GM13976 (cell line): ENCODE data around the gene EXOSC5.

ENCODE experiments used
- DNase-seq: peaks from one replicate; pipeline ENCODE4 v3.0.0; 2012; ENCODE audit warnings: low spot score
- CTCF ChIP-seq: IDR thresholded peaks from 2 replicates; pipeline ENCODE4 v1.5.1; 2012; ENCODE audit warnings: borderline replicate concordance, mild to moderate bottlenecking; ENCODE audit not compliant: insufficient read depth; ENCODE audit errors: extremely low read depth, missing control alignments, control extremely low read depth
- in situ Hi-C: fragments of 300-500 bp; cut with MboI; formaldehyde crosslinking; loops from one replicate; pipeline ENCODE4 v1.12.0; 2022; ENCODE audit warnings: low sequenced_read_pairs, mixed read lengths, inconsistent platforms; ENCODE audit not compliant: unreplicated experiment

EXOSC5 gene

GRCh38 chr19:41426116-41426841, 29.1 kb upstream of the EXOSC5 start:
- no peak for TF ChIP-seq CTCF
- DNase-seq, result no peak
- in situ Hi-C loops, result no loop called here

GRCh38 chr19:41425174-41426115, 28.3 kb upstream of the EXOSC5 start:
- TF ChIP-seq CTCF, result no peak
- no peak for DNase-seq
- in situ Hi-C loops, result no loop called here

GRCh38 chr19:41424335-41425173, 27.4 kb upstream of the EXOSC5 start:
- in situ Hi-C loops, result no loop called here

GRCh38 chr19:41422955-41423354, 25.8 kb upstream of the EXOSC5 start:
- TF ChIP-seq CTCF, result no peak
- in situ Hi-C loops, result no loop called here
- no peak for DNase-seq

More at GRCh38 chr19:41424335-41425173, 27.4 kb upstream of the EXOSC5 start:
- TF ChIP-seq CTCF, result no peak
- no peak for DNase-seq

- in situ Hi-C loops, result no loop called here
- TF ChIP-seq CTCF, result no peak
- no peak for DNase-seq
Measured at GRCh38 chr19:41422456-41422855, 25.3 kb upstream of the EXOSC5 start.

- TF ChIP-seq CTCF, result no peak
- no peak for DNase-seq
- in situ Hi-C loops, result no loop called here
Measured at GRCh38 chr19:41421973-41422372, 24.8 kb upstream of the EXOSC5 start.
